GM18519 (cell line): Measurements from ENCODE around the gene DGKG.

Experiments
- ATAC-seq: cut with Tn5 transposase; IDR thresholded peaks from one replicate; pipeline ENCODE4 v1.9.1; 2021; ENCODE audit warnings: mild to moderate bottlenecking, moderate library complexity; ENCODE audit not compliant: unreplicated experiment, low FRiP score

Gene DGKG

GRCh38 chr3:186361762-186362536, at the start of gene DGKG:
Gene DGKG, minus strand, starts transcription at chr3:186362234. Its CDS starts 41,775 bp downstream, at chr3:186320459.
- ATAC-seq: no peak

GRCh38 chr3:186411089-186411488, 49.1 kb upstream of the DGKG start:
- no peak for ATAC-seq

- ATAC-seq: no peak
Observed at GRCh38 chr3:186406669-186407635, 44.9 kb upstream of the DGKG start.

- no peak for ATAC-seq
Observed at GRCh38 chr3:186401556-186401955, 39.5 kb upstream of the DGKG start.

- ATAC-seq: no peak
Observed at GRCh38 chr3:186400662-186401061, 38.6 kb upstream of the DGKG start.

GRCh38 chr3:186400026-186400425, 38.0 kb upstream of the DGKG start:
- no peak for ATAC-seq

- no peak for ATAC-seq
Observed at GRCh38 chr3:186394566-186395217, 32.7 kb upstream of the DGKG start.

GRCh38 chr3:186386883-186387560, 25.0 kb upstream of the DGKG start:
- ATAC-seq: no peak

- no peak for ATAC-seq
Observed at GRCh38 chr3:186385856-186386602, 24.0 kb upstream of the DGKG start.

- ATAC-seq: no peak
Observed at GRCh38 chr3:186383026-186383993, 21.3 kb upstream of the DGKG start.

GRCh38 chr3:186382217-186382885, 20.3 kb upstream of the DGKG start:
- no peak for ATAC-seq

GRCh38 chr3:186381424-186382216, 19.6 kb upstream of the DGKG start:
- ATAC-seq: no peak

GRCh38 chr3:186380622-186381380, 18.8 kb upstream of the DGKG start:
- ATAC-seq: no peak

GRCh38 chr3:186375443-186375842, 13.4 kb upstream of the DGKG start:
- no peak for ATAC-seq

- ATAC-seq: no peak
Observed at GRCh38 chr3:186374376-186374775, 12.3 kb upstream of the DGKG start.

GRCh38 chr3:186369217-186369616, 7.2 kb upstream of the DGKG start:
- no peak for ATAC-seq
